Fibroblast of the aortic adventitia (primary cell): ENCODE measurements around the gene MRTFB. TPM values are rescaled to one million over a fixed set of nuclear protein-coding genes. Genes with fewer than 3 reads are reported as not detected.

Source experiments
- DNase-seq: peaks from one replicate; pipeline ENCODE4 v3.0.0-alpha.2; 2010; ENCODE audit warnings: low read depth
- H3K4me3 ChIP-seq: 2 replicates; pipeline ENCODE4 v1.5.1; 2011; ENCODE audit warnings: low read depth, mild to moderate bottlenecking, control low read depth, low read length, moderate library complexity
- CTCF ChIP-seq: IDR thresholded peaks from 2 replicates; pipeline ENCODE4 v1.5.1; 2011; ENCODE audit warnings: mild to moderate bottlenecking, low read length, control low read depth, inconsistent platforms; ENCODE audit not compliant: insufficient read depth
- total RNA-seq: library from RNA; depleted of rRNA; stranded (reverse); fragments of >200 nt; gene quantifications from 2 replicates; pipeline ENCODE4 v1.2.3, GENCODE V29; 2012; ENCODE audit warnings: low replicate concordance

The MRTFB gene
- total RNA-seq, 1 donor = 13.2 TPM

- no peak overlapping the region for H3K4me3 ChIP-seq
- DNase-seq = no peak
- no peak for TF ChIP-seq CTCF
These were observed 21.4 kb downstream of the MRTFB start for GRCh38 chr16:14092561-14092960.

- no peak overlapping the region for H3K4me3 ChIP-seq
- no peak for DNase-seq
- no peak for TF ChIP-seq CTCF
These were observed 24.9 kb downstream of the MRTFB start for GRCh38 chr16:14095883-14096551.

- TF ChIP-seq CTCF = no peak
- no peak overlapping the region for H3K4me3 ChIP-seq
- no peak for DNase-seq
These were observed 26.3 kb downstream of the MRTFB start for GRCh38 chr16:14097182-14097959.

GRCh38 chr16:14098081-14098480 is 27.0 kb downstream of the MRTFB start:
- DNase-seq = no peak
- no peak overlapping the region for H3K4me3 ChIP-seq
- no peak for TF ChIP-seq CTCF

GRCh38 chr16:14100825-14101224 is 29.7 kb downstream of the MRTFB start:
- DNase-seq = no peak
- TF ChIP-seq CTCF = no peak
- H3K4me3 ChIP-seq = no peak overlapping the region

- TF ChIP-seq CTCF = no peak
- DNase-seq = no peak
- no peak overlapping the region for H3K4me3 ChIP-seq
These were observed 30.3 kb downstream of the MRTFB start for GRCh38 chr16:14101415-14101814.
